ENCODE data around the gene PRSS57. TPM values are rescaled to one million over a fixed set of nuclear protein-coding genes. Genes with fewer than 3 reads are reported as not detected.

Gene PRSS57
- total and polyA plus RNA-seq, 7 experiments from 2014 or later: 0.27 to 2.1 TPM; not detected in 5

- Histone ChIP-seq H3K4me3 (ENCODE audit: low read length) (no peak overlapping the region), H3K36me3 (ENCODE audit: control insufficient read depth in 2 of 3, insufficient read depth in 3 of 3, low read length in 3 of 3) (peaks cover 0 to 12% (median 0%) of the 10 kb centered on the region in 3 experiments), H3K27me3 (ENCODE audit: control insufficient read depth in 2 of 2, insufficient read depth in 2 of 2, low read length in 2 of 2) (no peaks in the 10 kb centered on the region), H3K9me3 (ENCODE audit: control insufficient read depth in 2 of 3, low read length in 3 of 3) (no peaks in the 10 kb centered on the region), H3K4me1 (ENCODE audit: control insufficient read depth in 2 of 2, insufficient read depth in 2 of 2, low read length in 2 of 2) (peaks cover 10 to 15% of the 10 kb centered on the region in 2 donors), H3K27ac (ENCODE audit: low read depth, low read length) (peak overlapping the region; percentile 45)
- no peak for ATAC-seq
- CTCF ChIA-PET: no interaction called here
- POLR2A ChIA-PET: interaction anchor here (0.5 kb wide), 1 partner anchor 67 kb away, joined by 3 read pairs; no protein-coding TSS in a partner anchor
- peaks cover 0 to 3% (median 0%) of the 10 kb centered on the region in 5 donors for H3K27me3 Mint-ChIP-seq
- DNase-seq: no peak
- intact Hi-C loops (cut with micrococcal nuclease): no loop called here
- H3K36me3 Mint-ChIP-seq: no peaks in the 10 kb centered on the region
- H3K4me3 Mint-ChIP-seq: peak overlapping the region in 1 of 10 donors; percentile 16
- no peak overlapping the region for H3K27ac Mint-ChIP-seq
- peaks cover 5 to 13% (median 6%) of the 10 kb centered on the region in 7 donors for H3K4me1 Mint-ChIP-seq
- H3K9me3 Mint-ChIP-seq: no peaks in the 10 kb centered on the region
These were observed 55.1 kb downstream of the PRSS57 start for GRCh38 chr19:640161-640558.

GRCh38 chr19:639253-640160 lies 55.7 kb downstream of the PRSS57 start, which contains the start of gene FGF22:
Gene FGF22, plus strand, starts transcription at chr19:639879. Its CDS starts 47 bp downstream, at chr19:639926.
- H3K27me3 ChIP-seq (ENCODE audit: control insufficient read depth in 2 of 2, insufficient read depth in 2 of 2, low read length in 2 of 2): no peaks in the 10 kb centered on the region
- Mint-ChIP-seq H3K36me3 (no peaks in the 10 kb centered on the region), H3K4me1 (peaks cover 5 to 13% (median 6%) of the 10 kb centered on the region in 7 donors), H3K27me3 (peaks cover 0 to 3% (median 0%) of the 10 kb centered on the region in 5 donors), H3K27ac (peak within 1 kb of the TSS; percentile 78 to 95 (median 89)), H3K9me3 (no peaks in the 10 kb centered on the region), H3K4me3 (peak within 1 kb of the TSS; percentile 76 to 92 (median 84))
- peaks cover 0 to 6% (median 0%) of the 10 kb centered on the region in 3 experiments for H3K36me3 ChIP-seq (ENCODE audit: control insufficient read depth in 2 of 3, insufficient read depth in 3 of 3, low read length in 3 of 3)
- no peaks in the 10 kb centered on the region for H3K9me3 ChIP-seq (ENCODE audit: control insufficient read depth in 2 of 3, low read length in 3 of 3)
- intact Hi-C loops (cut with micrococcal nuclease): loop anchor here (1.0 kb wide), 3 partner anchors 22 to 108 kb away; partner anchors contain the start of gene CDC34 (in 1 of the 2)
- ATAC-seq (peak; percentile 97), DNase-seq (peak; percentile 84 to 95 (median 91))
- peak within 1 kb of the TSS; percentile 64 for H3K27ac ChIP-seq (ENCODE audit: low read depth, low read length)
- POLR2A ChIA-PET: interaction anchor here (0.5 kb wide), 1 partner anchor 68 kb away, joined by 3 read pairs; no protein-coding TSS in a partner anchor
- CTCF ChIA-PET: no interaction called here
- H3K4me3 ChIP-seq (ENCODE audit: low read length): peak within 1 kb of the TSS; percentile 55
- peaks cover 10 to 15% of the 10 kb centered on the region in 2 donors for H3K4me1 ChIP-seq (ENCODE audit: control insufficient read depth in 2 of 2, insufficient read depth in 2 of 2, low read length in 2 of 2)

- Histone ChIP-seq H3K9me3 (ENCODE audit: control insufficient read depth in 2 of 3, low read length in 3 of 3) (no peaks in the 10 kb centered on the region), H3K36me3 (ENCODE audit: control insufficient read depth in 2 of 3, insufficient read depth in 3 of 3, low read length in 3 of 3) (no peaks in the 10 kb centered on the region), H3K4me1 (ENCODE audit: control insufficient read depth in 2 of 2, insufficient read depth in 2 of 2, low read length in 2 of 2) (peaks cover 15 to 17% of the 10 kb centered on the region in 2 donors), H3K4me3 (ENCODE audit: low read length) (peak overlapping the region; percentile 55), H3K27me3 (ENCODE audit: control insufficient read depth in 2 of 2, insufficient read depth in 2 of 2, low read length in 2 of 2) (no peaks in the 10 kb centered on the region), H3K27ac (ENCODE audit: low read depth, low read length) (peak overlapping the region; percentile 64)
- no peaks in the 10 kb centered on the region for H3K9me3 Mint-ChIP-seq
- intact Hi-C loops (cut with micrococcal nuclease): loop anchor here (1.0 kb wide), 3 partner anchors 22 to 108 kb away; partner anchors contain the start of gene CDC34 (in 1 of the 2)
- peak overlapping the region; percentile 76 to 92 (median 84) for H3K4me3 Mint-ChIP-seq
- H3K4me1 Mint-ChIP-seq: peaks cover 8 to 18% (median 10%) of the 10 kb centered on the region in 7 donors
- no peak for ATAC-seq
- CTCF ChIA-PET: no interaction called here
- POLR2A ChIA-PET: interaction anchor here (0.6 kb wide), 1 partner anchor 10 kb away, joined by 3 read pairs; no protein-coding TSS in a partner anchor
- H3K27me3 Mint-ChIP-seq: peaks cover 0 to 3% (median 0%) of the 10 kb centered on the region in 5 donors
- no peaks in the 10 kb centered on the region for H3K36me3 Mint-ChIP-seq
- peak overlapping the region in 5 of 9 donors; percentile 84 to 95 (median 89) for H3K27ac Mint-ChIP-seq
- DNase-seq: no peak
These were observed 56.4 kb downstream of the PRSS57 start for GRCh38 chr19:638906-639252.

Other genes starting within 250 kb of the PRSS57 start
- gene SHC2, start 234.4 kb downstream of the PRSS57 start, total RNA-seq: 1 to 10 TPM in 2 of 5 experiments, under 1 TPM in 1, not detected in 2; 0.82 to 2.3 (median 2.1) TPM
- gene SHC2, start 234.4 kb downstream of the PRSS57 start, polyA plus RNA-seq: not detected
- gene MADCAM1, start 199.0 kb downstream of the PRSS57 start, total RNA-seq: 1 to 10 TPM in 2 of 5 experiments, under 1 TPM in 2, not detected in 1; 0.24 to 1.8 (median 0.83) TPM
- gene MADCAM1, start 199.0 kb downstream of the PRSS57 start, polyA plus RNA-seq: under 1 TPM in 1 of 2 donors, not detected in 1; 0.12 TPM
- gene TPGS1, start 188.0 kb downstream of the PRSS57 start, total RNA-seq: 10 to 100 TPM; 21.6 to 34.5 (median 22.7) TPM
- 10 to 100 TPM; 24.2 to 36.4 TPM for gene TPGS1, start 188.0 kb downstream of the PRSS57 start, polyA plus RNA-seq
- 10 to 100 TPM; 39.0 to 47.3 (median 45.8) TPM for gene CDC34, start 163.7 kb downstream of the PRSS57 start, total RNA-seq
- gene CDC34, start 163.7 kb downstream of the PRSS57 start, polyA plus RNA-seq: 10 to 100 TPM; 20.4 to 41.4 TPM
- gene GZMM, start 151.4 kb downstream of the PRSS57 start, total RNA-seq: 10 to 100 TPM; 30.0 to 81.4 (median 67.8) TPM
- 100 to 1,000 TPM; 138 to 181 TPM for gene GZMM, start 151.4 kb downstream of the PRSS57 start, polyA plus RNA-seq
- gene BSG, start 122.9 kb downstream of the PRSS57 start, total RNA-seq: 100 to 1,000 TPM; 109 to 247 (median 120) TPM
- gene BSG, start 122.9 kb downstream of the PRSS57 start, polyA plus RNA-seq: 100 to 1,000 TPM; 246 to 349 TPM
- gene HCN2, start 105.6 kb downstream of the PRSS57 start, total RNA-seq: 1 to 10 TPM in 4 of 5 experiments, under 1 TPM in 1; 0.93 to 2.6 (median 2.2) TPM
- gene HCN2, start 105.6 kb downstream of the PRSS57 start, polyA plus RNA-seq: not detected
- gene POLRMT, start 61.9 kb downstream of the PRSS57 start, total RNA-seq: 100 to 1,000 TPM in 1 of 5 experiments, 10 to 100 TPM in 4; 61.2 to 105 (median 71.3) TPM
- gene POLRMT, start 61.9 kb downstream of the PRSS57 start, polyA plus RNA-seq: 10 to 100 TPM; 37.4 to 51.8 TPM
- 1 to 10 TPM in 2 of 5 experiments, under 1 TPM in 2, not detected in 1; 0.17 to 1.8 (median 0.95) TPM for gene FGF22, start 55.6 kb downstream of the PRSS57 start, total RNA-seq
- gene FGF22, start 55.6 kb downstream of the PRSS57 start, polyA plus RNA-seq: not detected
- gene RNF126, start 32.2 kb downstream of the PRSS57 start, total RNA-seq: 100 to 1,000 TPM in 3 of 5 experiments, 10 to 100 TPM in 2; 75.1 to 110 (median 101) TPM
- 10 to 100 TPM; 55.3 to 70.3 TPM for gene RNF126, start 32.2 kb downstream of the PRSS57 start, polyA plus RNA-seq
- 1 to 10 TPM; 3.1 to 6.4 (median 5.0) TPM for gene FSTL3, start 19.1 kb downstream of the PRSS57 start, total RNA-seq
- 1 to 10 TPM; 2.7 to 2.8 TPM for gene FSTL3, start 19.1 kb downstream of the PRSS57 start, polyA plus RNA-seq
- gene PALM, start 13.5 kb upstream of the PRSS57 start, total RNA-seq: 1 to 10 TPM in 1 of 5 experiments, not detected in 4; 1.0 TPM
- gene PALM, start 13.5 kb upstream of the PRSS57 start, polyA plus RNA-seq: not detected
- not detected for gene MISP, start 55.7 kb upstream of the PRSS57 start, total RNA-seq
- gene MISP, start 55.7 kb upstream of the PRSS57 start, polyA plus RNA-seq: not detected
- 100 to 1,000 TPM; 313 to 524 (median 326) TPM for gene PTBP1, start 102.0 kb upstream of the PRSS57 start, total RNA-seq
- gene PTBP1, start 102.0 kb upstream of the PRSS57 start, polyA plus RNA-seq: 100 to 1,000 TPM; 113 to 227 TPM
- not detected for gene PLPPR3, start 126.5 kb upstream of the PRSS57 start, total RNA-seq
- gene PLPPR3, start 126.5 kb upstream of the PRSS57 start, polyA plus RNA-seq: not detected
- gene AZU1, start 132.4 kb upstream of the PRSS57 start, total RNA-seq: 1 to 10 TPM in 1 of 5 experiments, under 1 TPM in 1, not detected in 3; 0.64 to 4.1 TPM
- gene AZU1, start 132.4 kb upstream of the PRSS57 start, polyA plus RNA-seq: not detected
- gene PRTN3, start 145.5 kb upstream of the PRSS57 start, total RNA-seq: 1 to 10 TPM in 1 of 5 experiments, not detected in 4; 2.7 TPM
- gene PRTN3, start 145.5 kb upstream of the PRSS57 start, polyA plus RNA-seq: not detected
- gene ELANE, start 156.9 kb upstream of the PRSS57 start, total RNA-seq: 1 to 10 TPM in 1 of 5 experiments, not detected in 4; 4.9 TPM
- not detected for gene ELANE, start 156.9 kb upstream of the PRSS57 start, polyA plus RNA-seq
- 10 to 100 TPM in 2 of 5 experiments, 1 to 10 TPM in 3; 1.3 to 58.0 (median 2.1) TPM for gene CFD, start 164.2 kb upstream of the PRSS57 start, total RNA-seq
- gene CFD, start 164.2 kb upstream of the PRSS57 start, polyA plus RNA-seq: 1 to 10 TPM; 4.9 to 8.0 TPM
- 10 to 100 TPM; 47.5 to 78.2 (median 67.6) TPM for gene MED16, start 197.7 kb upstream of the PRSS57 start, total RNA-seq
- gene MED16, start 197.7 kb upstream of the PRSS57 start, polyA plus RNA-seq: 100 to 1,000 TPM in 1 of 2 donors, 10 to 100 TPM in 1; 65.7 to 142 TPM
- not detected for gene RNU6-9, start 198.0 kb upstream of the PRSS57 start, total RNA-seq
- not detected for gene RNU6-9, start 198.0 kb upstream of the PRSS57 start, polyA plus RNA-seq
- 100 to 1,000 TPM; 123 to 219 (median 184) TPM for gene R3HDM4, start 217.8 kb upstream of the PRSS57 start, total RNA-seq
- 100 to 1,000 TPM; 195 to 251 TPM for gene R3HDM4, start 217.8 kb upstream of the PRSS57 start, polyA plus RNA-seq
- gene KISS1R, start 221.9 kb upstream of the PRSS57 start, total RNA-seq: 1 to 10 TPM; 1.1 to 3.0 (median 1.7) TPM
- under 1 TPM; 0.72 to 0.85 TPM for gene KISS1R, start 221.9 kb upstream of the PRSS57 start, polyA plus RNA-seq
- 10 to 100 TPM in 3 of 5 experiments, 1 to 10 TPM in 2; 7.1 to 33.1 (median 10.2) TPM for gene ARID3A, start 230.6 kb upstream of the PRSS57 start, total RNA-seq
- gene ARID3A, start 230.6 kb upstream of the PRSS57 start, polyA plus RNA-seq: under 1 TPM; 0.57 to 0.95 TPM

Data from naive thymus-derived CD4-positive, alpha-beta T cell (primary cell).